ENCODE data around the gene FAM163B.

FAM163B gene

DNA sequence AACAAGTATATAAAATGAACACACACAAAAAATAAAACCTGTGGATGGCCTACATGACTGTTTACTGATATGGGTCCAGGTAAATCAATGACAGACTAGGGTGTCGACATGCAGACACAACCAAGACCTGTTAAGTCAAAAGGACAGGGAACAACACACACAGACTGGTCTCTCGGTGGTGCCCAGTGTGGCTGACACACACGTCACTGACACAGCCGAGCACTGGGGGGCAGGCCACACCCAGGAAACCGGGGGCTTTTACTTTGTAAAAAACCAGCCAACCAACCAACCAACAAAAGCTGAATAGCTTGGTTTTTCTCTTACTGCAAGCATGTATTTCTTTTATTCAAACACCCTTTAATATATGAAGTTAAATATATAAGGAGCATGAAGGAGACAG lies 5.0 kb downstream of the FAM163B start:
- no peak overlapping the region for H3K4me3 ChIP-seq (ENCODE audit: low read depth, low read length)
- DNase-seq (ENCODE audit: low read depth): no peak

- H3K4me3 ChIP-seq (ENCODE audit: low read depth, low read length): no peak overlapping the region
- DNase-seq (ENCODE audit: low read depth): no peak
Measured at GRCh38 chr9:133603135-133603927, 5.9 kb downstream of the FAM163B start.

GRCh38 chr9:133602277-133602676 lies 6.9 kb downstream of the FAM163B start:
- DNase-seq (ENCODE audit: low read depth): no peak
- H3K4me3 ChIP-seq (ENCODE audit: low read depth, low read length): no peak overlapping the region

DNA sequence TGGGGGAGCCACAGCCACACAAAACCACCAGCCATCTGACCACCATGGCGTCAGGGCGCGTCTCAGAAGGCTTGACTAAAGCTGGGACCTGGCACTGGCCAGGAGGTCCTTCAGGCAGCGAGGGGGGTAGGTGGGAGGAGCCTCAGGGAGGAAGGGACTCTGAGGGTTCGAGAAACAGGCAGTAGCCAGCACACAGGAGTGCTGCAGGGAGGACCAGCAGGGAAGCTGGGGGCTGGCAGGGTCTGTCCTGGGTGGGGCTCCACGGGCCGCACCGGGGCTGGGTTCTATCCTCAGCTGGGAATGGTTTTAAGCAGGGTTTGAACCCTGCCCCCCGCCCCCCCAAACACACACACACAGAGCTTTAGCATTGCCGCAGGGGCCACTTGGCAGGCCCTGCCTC lies 7.4 kb downstream of the FAM163B start:
- no peak for DNase-seq (ENCODE audit: low read depth)
- no peak overlapping the region for H3K4me3 ChIP-seq (ENCODE audit: low read depth, low read length)

DNA sequence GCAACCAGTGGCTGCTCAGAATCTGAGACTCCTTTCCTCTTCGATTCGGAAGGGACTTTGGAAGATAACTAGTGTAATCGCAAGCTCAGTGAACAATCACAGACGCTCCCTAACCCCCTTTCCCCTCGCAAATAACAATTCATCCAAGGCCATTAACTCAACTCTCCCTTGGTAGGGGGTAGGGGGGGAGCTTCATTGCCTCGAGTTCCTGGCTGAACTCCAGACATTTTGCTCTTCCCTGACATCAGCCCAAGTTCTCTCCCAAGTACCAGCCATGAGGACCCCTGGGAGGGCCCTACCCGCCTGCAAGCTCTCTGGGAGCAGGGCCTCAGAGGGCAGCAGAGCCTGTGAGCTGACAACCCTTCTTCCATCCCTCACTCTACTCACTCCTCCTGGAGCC lies 8.4 kb downstream of the FAM163B start:
- no peak for DNase-seq (ENCODE audit: low read depth)
- no peak overlapping the region for H3K4me3 ChIP-seq (ENCODE audit: low read depth, low read length)

DNA sequence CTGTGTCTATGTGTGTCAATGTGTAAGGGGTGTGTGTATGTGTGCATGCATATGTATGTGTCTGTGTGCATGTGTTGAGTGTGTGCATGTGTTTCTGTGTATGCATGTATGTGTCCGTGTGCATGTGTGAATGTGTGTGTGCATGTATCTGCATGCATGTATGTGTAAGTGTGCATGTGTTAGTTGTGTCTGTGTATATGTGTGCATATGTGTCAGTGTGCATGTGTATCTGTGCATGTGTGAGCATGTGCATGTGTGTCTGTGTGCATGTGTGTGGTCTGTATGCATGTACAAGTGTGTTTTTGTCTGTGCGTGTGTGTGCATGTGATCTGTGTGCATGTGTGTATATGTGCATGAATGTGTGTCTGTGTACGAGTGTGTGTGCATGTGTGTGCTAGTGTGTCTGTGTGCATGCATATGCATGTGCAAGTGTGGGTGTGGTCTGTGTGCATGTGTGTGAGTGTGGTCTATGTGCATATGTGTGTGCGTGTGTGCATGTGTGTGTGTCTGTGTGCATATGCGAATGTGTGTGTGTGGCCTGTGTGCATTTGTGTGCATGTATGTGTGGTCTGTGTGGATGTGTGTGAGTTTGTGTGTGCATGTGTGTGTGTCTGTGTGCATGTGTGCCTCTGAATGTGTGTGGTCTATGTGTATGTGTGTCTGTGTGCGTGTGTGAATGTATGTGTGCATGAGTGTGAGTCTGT lies 9.6 kb downstream of the FAM163B start:
- no peak overlapping the region for H3K4me3 ChIP-seq (ENCODE audit: low read depth, low read length)

GRCh38 chr9:133598978-133599377 lies 10.2 kb downstream of the FAM163B start:
- H3K4me3 ChIP-seq (ENCODE audit: low read depth, low read length): no peak overlapping the region
- no peak for DNase-seq (ENCODE audit: low read depth)

More for the DNA sequence above, 9.6 kb downstream of the FAM163B start:
- DNase-seq (ENCODE audit: low read depth): no peak

GRCh38 chr9:133597316-133597957 lies 11.8 kb downstream of the FAM163B start:
- DNase-seq (ENCODE audit: low read depth): no peak
- no peak overlapping the region for H3K4me3 ChIP-seq (ENCODE audit: low read depth, low read length)

DNA sequence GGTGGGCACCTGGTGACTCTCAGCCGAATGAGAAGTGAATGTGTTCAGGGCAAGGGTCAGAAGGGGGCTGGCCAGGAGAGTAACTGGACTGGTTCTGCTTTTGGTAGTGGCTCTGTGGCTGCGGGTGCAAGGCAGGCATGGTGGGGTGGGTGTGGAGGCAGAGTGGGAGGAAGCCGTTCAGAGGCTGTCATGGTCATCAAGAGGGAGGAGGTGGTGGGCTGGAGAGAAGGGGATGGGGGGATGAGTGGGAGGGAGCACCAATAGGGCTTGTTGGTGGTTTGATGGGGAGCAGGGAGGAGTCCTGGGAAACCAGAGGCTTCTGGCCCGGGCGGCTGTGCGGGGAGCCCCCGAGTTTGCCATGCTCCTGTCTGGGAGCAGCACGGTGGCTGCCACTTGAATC lies 13.3 kb downstream of the FAM163B start:
- no peak for DNase-seq (ENCODE audit: low read depth)
- no peak overlapping the region for H3K4me3 ChIP-seq (ENCODE audit: low read depth, low read length)

- DNase-seq (ENCODE audit: low read depth): no peak
- no peak overlapping the region for H3K4me3 ChIP-seq (ENCODE audit: low read depth, low read length)
Measured at GRCh38 chr9:133594310-133594709, 14.9 kb downstream of the FAM163B start.

DNA sequence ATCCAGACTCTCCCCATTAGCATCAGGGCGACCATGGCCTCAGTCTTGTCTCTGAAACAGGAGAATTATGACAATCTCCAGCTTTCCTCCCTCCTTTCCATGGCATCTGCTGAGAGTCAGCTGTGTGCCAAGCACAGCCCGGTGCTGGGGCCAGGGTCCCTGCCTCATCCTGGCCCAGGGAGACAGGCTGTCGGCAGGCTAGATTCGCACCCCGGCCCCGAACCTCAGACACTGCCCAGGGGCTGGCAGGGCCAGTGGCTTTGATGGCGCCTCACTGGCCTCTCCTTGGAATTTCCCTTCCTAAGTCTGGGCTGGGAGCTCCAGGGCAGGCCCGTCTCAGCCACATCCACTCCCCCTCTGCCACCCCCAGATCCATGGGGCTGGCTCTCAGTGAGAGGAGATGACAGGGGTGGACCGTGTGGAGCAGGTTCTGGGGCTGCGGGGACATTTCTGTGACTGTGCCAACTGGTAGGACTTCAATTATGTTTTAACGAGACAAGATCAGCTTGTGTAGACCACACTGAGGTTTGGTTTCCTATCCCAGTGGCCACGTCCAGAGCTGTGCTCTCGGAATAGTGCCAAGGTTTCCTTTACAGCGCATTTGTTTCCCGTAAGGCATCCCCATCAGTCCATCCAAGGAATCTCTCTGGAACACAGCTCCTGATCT lies 15.5 kb downstream of the FAM163B start:
- H3K4me3 ChIP-seq (ENCODE audit: low read depth, low read length): no peak overlapping the region
- no peak for DNase-seq (ENCODE audit: low read depth)

GRCh38 chr9:133592731-133593409 lies 16.3 kb downstream of the FAM163B start:
- no peak for DNase-seq (ENCODE audit: low read depth)
- H3K4me3 ChIP-seq (ENCODE audit: low read depth, low read length): no peak overlapping the region

- DNase-seq (ENCODE audit: low read depth): no peak
- no peak overlapping the region for H3K4me3 ChIP-seq (ENCODE audit: low read depth, low read length)
Measured at GRCh38 chr9:133591985-133592384, 17.2 kb downstream of the FAM163B start.

GRCh38 chr9:133591116-133591910 lies 17.9 kb downstream of the FAM163B start:
- no peak for DNase-seq (ENCODE audit: low read depth)

DNA sequence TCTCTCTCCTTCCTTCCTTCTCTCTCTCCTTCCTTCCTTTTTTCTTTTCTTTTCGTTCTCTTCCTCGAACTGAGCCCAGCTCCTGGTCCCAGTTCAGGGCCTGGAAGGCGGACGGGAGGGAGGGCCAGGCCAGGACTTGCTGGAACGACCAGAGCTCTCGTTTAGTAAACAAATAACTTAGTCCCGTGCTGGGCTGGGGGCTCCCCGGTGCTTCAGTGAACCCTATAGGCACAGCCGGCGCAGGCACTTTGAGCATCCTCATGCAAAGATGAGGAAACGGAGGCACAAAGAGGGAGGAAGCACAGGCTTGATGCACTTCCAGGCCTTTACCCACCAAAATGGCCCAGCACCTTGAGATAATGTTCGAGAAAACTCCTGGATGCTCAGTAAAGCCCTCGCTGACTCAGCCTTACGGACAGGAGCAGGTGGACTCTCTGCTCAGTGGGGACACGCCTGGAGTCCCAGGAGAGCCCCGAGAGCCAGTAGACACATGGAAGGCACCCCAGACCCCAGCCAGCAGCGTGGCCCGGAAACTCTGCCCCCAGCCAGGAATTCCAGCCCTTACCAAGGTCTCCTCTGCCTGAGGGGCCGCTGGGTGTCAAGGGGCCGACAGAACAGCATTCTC lies 18.8 kb downstream of the FAM163B start:
- no peak for DNase-seq (ENCODE audit: low read depth)
- no peak overlapping the region for H3K4me3 ChIP-seq (ENCODE audit: low read depth, low read length)

More at GRCh38 chr9:133591116-133591910, 17.9 kb downstream of the FAM163B start:
- no peak overlapping the region for H3K4me3 ChIP-seq (ENCODE audit: low read depth, low read length)

- H3K4me3 ChIP-seq (ENCODE audit: low read depth, low read length): no peak overlapping the region
- no peak for DNase-seq (ENCODE audit: low read depth)
Measured at GRCh38 chr9:133589454-133590227, 19.5 kb downstream of the FAM163B start.

- H3K4me3 ChIP-seq (ENCODE audit: low read depth, low read length): no peak overlapping the region
- no peak for DNase-seq (ENCODE audit: low read depth)
Measured at GRCh38 chr9:133587466-133587865, 21.7 kb downstream of the FAM163B start.

GRCh38 chr9:133587051-133587450 lies 22.1 kb downstream of the FAM163B start:
- H3K4me3 ChIP-seq (ENCODE audit: low read depth, low read length): no peak overlapping the region
- DNase-seq (ENCODE audit: low read depth): no peak
